HFF-Myc (cell line): ENCODE measurements around the gene ALOX15.
"Not testable (repeated sequence)": the region's sequence is repeated elsewhere in the genome, so short reads cannot be mapped to it uniquely, and the experiment has no call there.

Source experiments
- DNase-seq: peaks from one replicate; pipeline ENCODE4 v3.0.0-alpha.2; 2011; ENCODE audit warnings: low read depth; ENCODE audit errors: extremely low read depth
- H3K4me3 ChIP-seq: replicated peaks from 2 replicates; pipeline ENCODE4 v1.5.1; 2011; ENCODE audit warnings: low read depth, mild to moderate bottlenecking, control low read depth, low read length
- TF ChIP-seq, protein P1 (sequence below): IDR thresholded peaks from 2 replicates; pipeline ENCODE4 v1.5.1; 2012; ENCODE audit warnings: mild to moderate bottlenecking, low read depth, low read length, control low read depth; ENCODE audit errors: missing control alignments

ALOX15 gene

DNA sequence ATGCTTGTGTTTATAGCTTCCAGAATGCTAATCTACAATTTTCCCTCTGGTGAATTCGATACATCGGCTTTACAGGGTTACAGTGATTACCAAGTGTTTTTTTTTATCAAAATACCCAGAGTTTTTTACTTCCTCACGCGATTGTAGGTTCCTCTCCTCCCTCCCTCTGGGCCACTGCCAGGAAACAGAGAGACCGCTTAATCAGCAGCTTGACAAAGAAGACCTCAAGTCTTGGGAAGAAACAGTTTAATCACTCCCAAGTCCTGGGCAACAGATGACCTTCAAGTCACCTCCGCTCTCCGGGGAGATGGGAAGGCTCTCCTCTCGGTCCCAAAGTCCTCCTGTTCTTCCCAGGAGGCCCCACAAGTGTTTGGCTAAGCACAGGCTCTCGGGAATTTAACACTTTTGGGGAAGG is 33.7 kb downstream of the ALOX15 start:
- TF ChIP-seq, protein P1, sequence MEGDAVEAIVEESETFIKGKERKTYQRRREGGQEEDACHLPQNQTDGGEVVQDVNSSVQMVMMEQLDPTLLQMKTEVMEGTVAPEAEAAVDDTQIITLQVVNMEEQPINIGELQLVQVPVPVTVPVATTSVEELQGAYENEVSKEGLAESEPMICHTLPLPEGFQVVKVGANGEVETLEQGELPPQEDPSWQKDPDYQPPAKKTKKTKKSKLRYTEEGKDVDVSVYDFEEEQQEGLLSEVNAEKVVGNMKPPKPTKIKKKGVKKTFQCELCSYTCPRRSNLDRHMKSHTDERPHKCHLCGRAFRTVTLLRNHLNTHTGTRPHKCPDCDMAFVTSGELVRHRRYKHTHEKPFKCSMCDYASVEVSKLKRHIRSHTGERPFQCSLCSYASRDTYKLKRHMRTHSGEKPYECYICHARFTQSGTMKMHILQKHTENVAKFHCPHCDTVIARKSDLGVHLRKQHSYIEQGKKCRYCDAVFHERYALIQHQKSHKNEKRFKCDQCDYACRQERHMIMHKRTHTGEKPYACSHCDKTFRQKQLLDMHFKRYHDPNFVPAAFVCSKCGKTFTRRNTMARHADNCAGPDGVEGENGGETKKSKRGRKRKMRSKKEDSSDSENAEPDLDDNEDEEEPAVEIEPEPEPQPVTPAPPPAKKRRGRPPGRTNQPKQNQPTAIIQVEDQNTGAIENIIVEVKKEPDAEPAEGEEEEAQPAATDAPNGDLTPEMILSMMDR, result no peak
- H3K4me3 ChIP-seq, result no peak overlapping the region
- no peak for DNase-seq

GRCh38 chr17:4607261-4607741 is 34.2 kb downstream of the ALOX15 start:
- no peak overlapping the region for H3K4me3 ChIP-seq
- no peak for DNase-seq
- TF ChIP-seq, protein P1, result no peak

GRCh38 chr17:4605826-4606225 is 35.7 kb downstream of the ALOX15 start:
- no peak for DNase-seq
- no peak overlapping the region for H3K4me3 ChIP-seq
- TF ChIP-seq, protein P1, result no peak

DNA sequence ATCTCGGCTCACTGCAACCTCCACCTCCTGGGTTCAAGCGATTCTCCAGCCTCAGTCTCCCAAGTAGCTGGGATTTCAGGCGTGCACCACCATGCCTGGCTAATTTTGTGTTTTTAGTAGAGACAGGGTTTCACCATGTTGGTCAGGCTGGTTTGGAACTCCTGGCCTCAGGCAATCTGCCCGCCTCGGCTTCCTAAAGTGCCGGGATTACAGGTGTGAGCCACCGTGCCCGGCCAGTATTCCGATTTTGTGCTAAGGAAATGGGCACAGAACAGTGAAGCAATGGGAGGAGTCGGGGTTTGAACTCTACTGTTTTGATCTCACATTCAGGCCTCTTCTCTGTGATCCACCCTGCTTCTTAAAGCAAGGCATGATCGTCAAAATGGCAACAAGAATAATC is 36.7 kb downstream of the ALOX15 start:
- H3K4me3 ChIP-seq, DNase-seq: not testable (repeated sequence)

GRCh38 chr17:4604111-4604644 is 37.3 kb downstream of the ALOX15 start:
- DNase-seq, result peak; percentile 49
- TF ChIP-seq, protein P1, result no peak
- H3K4me3 ChIP-seq, result no peak overlapping the region

GRCh38 chr17:4602041-4602440 is 39.4 kb downstream of the ALOX15 start:
- H3K4me3 ChIP-seq, result no peak overlapping the region
- no peak for DNase-seq
- TF ChIP-seq, protein P1, result no peak

- H3K4me3 ChIP-seq, result no peak overlapping the region
- TF ChIP-seq, protein P1, result no peak
- no peak for DNase-seq
Measured at GRCh38 chr17:4601326-4601725, 40.2 kb downstream of the ALOX15 start.
